ENCODE results near the gene RNF115. TPM values are rescaled to one million over a fixed set of nuclear protein-coding genes. Genes with fewer than 3 reads are reported as not detected.

The RNF115 gene
- total and polyA plus RNA-seq, 2 donors (not counting 1 experiment from before 2014, with no cell fraction given): 4.6 to 19.8 TPM

GRCh38 chr1:145690587-145691558 lies 133.0 kb downstream of the RNF115 start:
- no peak for TF ChIP-seq EZH2 (IDR thresholded peaks at IDR 0.05; ENCODE audit: borderline replicate concordance, insufficient read depth, low read depth, low read length, poor library complexity, severe bottlenecking)
- no peak for TF ChIP-seq CTCF (IDR thresholded peaks at IDR 0.05)
- peaks cover 3% of the 10 kb centered on the region for H3K27me3 Mint-ChIP-seq
- no peaks in the 10 kb centered on the region for H3K27me3 ChIP-seq (replicated peaks in 1 of 4; ENCODE audit: control extremely low read depth in 1 of 4, control insufficient read depth in 3 of 4, insufficient read depth in 4 of 4, low read length in 3 of 4)
- no peaks in the 10 kb centered on the region for H4K20me1 ChIP-seq (ENCODE audit: control insufficient read depth, insufficient read depth, low read length, poor library complexity, severe bottlenecking)
- H3K4me2 ChIP-seq (replicated peaks; ENCODE audit: low read depth, low read length, poor library complexity, severe bottlenecking): peak overlapping the region; percentile 18
- ChIA-PET POLR2A (no interaction called here), CTCF (no interaction called here)
- intact Hi-C loops (cut with micrococcal nuclease): no loop called here
- 71% methylated on average over 3 of the region's 5 CpGs for WGBS (ENCODE audit: insufficient coverage)
- H3K27ac ChIP-seq (ENCODE audit: low read length in 2 of 2): no peak overlapping the region
- H3K27ac Mint-ChIP-seq: no peak overlapping the region
- H3K4me3 Mint-ChIP-seq: no peak overlapping the region
- H3K4me3 ChIP-seq (ENCODE audit: control extremely low read depth in 1 of 5, extremely low read depth in 1 of 5, insufficient read depth in 1 of 5, low read depth in 2 of 5, low read length in 4 of 5): no peak overlapping the region
- no peaks in the 10 kb centered on the region for H3K36me3 ChIP-seq (replicated peaks in 1 of 2; ENCODE audit: control extremely low read depth in 1 of 2, control insufficient read depth in 1 of 2, extremely low read depth in 1 of 2, insufficient read depth in 2 of 2, low read length in 1 of 2)
- peaks cover 7 to 13% of the 10 kb centered on the region in 2 donors for H3K4me1 ChIP-seq (ENCODE audit: control insufficient read depth in 2 of 2, insufficient read depth in 2 of 2, low read length in 2 of 2)
- peaks cover 11% of the 10 kb centered on the region for H3K4me1 Mint-ChIP-seq
- H3K9me3 ChIP-seq (ENCODE audit: control extremely low read depth in 1 of 3, control insufficient read depth in 2 of 3, insufficient read depth in 1 of 3, low read length in 2 of 3): no peaks in the 10 kb centered on the region
- DNase-seq: no peak
- H3K9ac ChIP-seq (ENCODE audit: low read length): no peak overlapping the region
- no peak overlapping the region for H2AFZ ChIP-seq (ENCODE audit: insufficient read depth, low read depth, low read length, poor library complexity, severe bottlenecking)
- no peaks in the 10 kb centered on the region for H3K9me3 Mint-ChIP-seq (ENCODE audit: insufficient read depth)
- no peak for ATAC-seq (ENCODE audit: low read depth)
- no peaks in the 10 kb centered on the region for H3K79me2 ChIP-seq (ENCODE audit: control insufficient read depth, insufficient read depth, low read length)

DNA sequence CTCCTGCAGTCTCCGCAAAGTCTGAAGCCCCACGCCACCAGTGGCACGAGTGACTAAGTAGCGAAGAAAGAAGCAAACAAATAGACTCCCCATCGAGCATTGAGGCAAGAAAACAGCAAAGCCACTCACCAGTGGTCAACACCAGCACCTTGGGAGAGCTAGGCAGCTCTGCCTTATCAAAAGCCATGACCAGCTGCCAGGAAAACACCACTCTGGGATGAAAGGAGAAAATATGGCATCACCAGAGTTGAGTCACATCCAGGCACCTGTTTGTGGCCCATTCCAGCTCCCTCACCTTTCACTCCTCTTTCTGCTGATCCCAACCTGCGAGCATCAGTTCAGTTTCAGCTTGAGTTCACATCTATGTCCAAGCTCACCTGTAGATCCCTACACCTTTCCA lies 134.0 kb downstream of the RNF115 start:
- ChIA-PET CTCF (no interaction called here), POLR2A (no interaction called here)
- Mint-ChIP-seq H3K9me3 (ENCODE audit: insufficient read depth) (no peaks in the 10 kb centered on the region), H3K4me1 (peaks cover 11% of the 10 kb centered on the region), H3K27ac (no peak overlapping the region), H3K4me3 (no peak overlapping the region), H3K27me3 (peaks cover 3% of the 10 kb centered on the region)
- Histone ChIP-seq H3K4me3 (ENCODE audit: control extremely low read depth in 1 of 5, extremely low read depth in 1 of 5, insufficient read depth in 1 of 5, low read depth in 2 of 5, low read length in 4 of 5) (no peak overlapping the region), H3K36me3 (replicated peaks in 1 of 2; ENCODE audit: control extremely low read depth in 1 of 2, control insufficient read depth in 1 of 2, extremely low read depth in 1 of 2, insufficient read depth in 2 of 2, low read length in 1 of 2) (no peaks in the 10 kb centered on the region), H4K20me1 (ENCODE audit: control insufficient read depth, insufficient read depth, low read length, poor library complexity, severe bottlenecking) (no peaks in the 10 kb centered on the region), H2AFZ (ENCODE audit: insufficient read depth, low read depth, low read length, poor library complexity, severe bottlenecking) (no peak overlapping the region), H3K27me3 (replicated peaks in 1 of 4; ENCODE audit: control extremely low read depth in 1 of 4, control insufficient read depth in 3 of 4, insufficient read depth in 4 of 4, low read length in 3 of 4) (no peaks in the 10 kb centered on the region), H3K9me3 (ENCODE audit: control extremely low read depth in 1 of 3, control insufficient read depth in 2 of 3, insufficient read depth in 1 of 3, low read length in 2 of 3) (no peaks in the 10 kb centered on the region), H3K27ac (ENCODE audit: low read length in 2 of 2) (no peak overlapping the region), H3K9ac (ENCODE audit: low read length) (no peak overlapping the region), H3K4me1 (ENCODE audit: control insufficient read depth in 2 of 2, insufficient read depth in 2 of 2, low read length in 2 of 2) (peaks cover 7 to 13% of the 10 kb centered on the region in 2 donors), H3K4me2 (replicated peaks; ENCODE audit: low read depth, low read length, poor library complexity, severe bottlenecking) (no peak overlapping the region), H3K79me2 (ENCODE audit: control insufficient read depth, insufficient read depth, low read length) (no peaks in the 10 kb centered on the region)
- no peak for DNase-seq
- no peak for ATAC-seq (ENCODE audit: low read depth)
- intact Hi-C loops (cut with micrococcal nuclease): no loop called here
- WGBS (ENCODE audit: insufficient coverage): 99% methylated on average over 6 of the region's 6 CpGs
- TF ChIP-seq EZH2 (IDR thresholded peaks at IDR 0.05; ENCODE audit: borderline replicate concordance, insufficient read depth, low read depth, low read length, poor library complexity, severe bottlenecking): no peak
- TF ChIP-seq CTCF (IDR thresholded peaks at IDR 0.05): no peak
